K562 treated with DMSO at 1 percent for 12 hours (cell line): ENCODE data around the gene DNAAF5. TPM values are rescaled to one million over a fixed set of nuclear protein-coding genes. Genes with fewer than 3 reads are reported as not detected.

Source experiments
- total RNA-seq: library from RNA; unstranded; fragments of 300-600 nt; gene quantifications from 2 replicates; pipeline ENCODE4 v1.2.3, GENCODE V29; 2022; ENCODE audit not compliant: insufficient read depth

Gene DNAAF5
- total RNA-seq, result 10.7 and 24.6 TPM in 2 replicates

GRCh38 chr7:726084-726853, at the start of gene DNAAF5:
Gene DNAAF5 (plus strand): TSS chr7:726699. CDS start chr7:726721, 22 bp downstream.

GRCh38 chr7:727104-727805, 756 bp downstream of the DNAAF5 start, which contains the start of gene PRKAR1B:
Gene PRKAR1B (minus strand): TSS chr7:727281. CDS start chr7:711505, 15,776 bp downstream.

DNA sequence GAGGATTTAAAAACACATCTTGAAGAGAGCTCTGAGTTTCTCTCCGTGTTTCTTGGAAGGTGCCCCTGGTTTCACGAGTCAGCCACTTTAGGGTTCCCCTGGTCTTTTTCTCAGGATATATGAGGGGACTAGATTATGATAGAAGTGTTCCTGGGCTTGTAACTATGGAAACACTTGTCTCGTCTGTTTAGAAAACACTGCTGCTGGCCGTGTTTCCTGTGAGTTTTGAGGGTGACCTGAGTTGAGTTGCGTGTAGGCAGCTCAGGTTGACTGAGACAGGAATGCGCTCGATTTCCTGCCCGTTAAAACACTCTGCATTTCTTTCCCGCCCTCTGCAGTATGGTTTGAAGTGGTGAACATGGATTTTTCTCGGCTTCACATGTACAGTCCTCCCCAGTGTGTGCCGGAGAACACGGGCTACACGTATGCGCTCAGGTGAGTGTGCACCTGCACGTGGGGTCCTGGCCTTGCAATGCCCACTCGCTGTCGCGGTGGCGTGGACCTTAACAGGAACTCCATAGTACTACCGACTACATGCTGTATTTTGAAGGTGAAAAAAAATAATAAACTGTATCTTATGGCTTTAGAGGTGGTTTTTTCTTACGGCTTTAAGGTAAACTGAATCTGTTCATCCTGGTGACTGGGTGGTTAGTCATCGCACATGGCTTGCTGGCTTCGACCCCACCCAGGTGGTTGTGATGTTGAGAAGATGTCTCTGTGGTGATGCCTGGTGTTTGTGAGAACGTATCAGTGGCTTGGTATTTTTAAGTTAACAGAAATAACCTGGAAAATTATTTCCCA, 105.9 kb downstream of the DNAAF5 start, which contains the start of gene SUN1:
Gene SUN1 (plus strand): TSS at position 310 of the 801 bp plus-strand sequence. CDS start 49 bp downstream, at position 359.

Other genes with a start within 250 kb of the DNAAF5 start
- 3.8 and 5.1 TPM in 2 replicates for gene PDGFA, start 206.9 kb upstream of the DNAAF5 start, total RNA-seq
- gene PRKAR1B, start 582 bp downstream of the DNAAF5 start, total RNA-seq, result 6.9 and 9.1 TPM in 2 replicates
- gene SUN1, start 105.8 kb downstream of the DNAAF5 start, total RNA-seq, result 44.0 and 145 TPM in 2 replicates
- 110 TPM in 2 replicates for gene GET4, start 149.9 kb downstream of the DNAAF5 start, total RNA-seq
- 0.78 and 1.3 TPM in 2 replicates for gene ADAP1, start 228.0 kb downstream of the DNAAF5 start, total RNA-seq
- gene COX19, start 248.8 kb downstream of the DNAAF5 start, total RNA-seq, result 4.8 and 9.5 TPM in 2 replicates